GM23248 (cell line): Measurements from ENCODE around the gene CNTNAP5.

Experiments
- EZH2 ChIP-seq: fragments of 200-600 bp; sonication (generic); IDR thresholded peaks from 2 replicates; pipeline ENCODE4 v1.6.1; 2018; ENCODE audit warnings: antibody characterized with exemption, mild to moderate bottlenecking; ENCODE audit not compliant: insufficient read depth, poor library complexity, severe bottlenecking
- EZH2phosphoT487 ChIP-seq: fragments of 200-600 bp; sonication (generic); IDR thresholded peaks from 2 replicates; pipeline ENCODE4 v1.6.1; 2018; ENCODE audit warnings: antibody characterized with exemption, moderate library complexity, mild to moderate bottlenecking, low read depth; ENCODE audit not compliant: insufficient read depth

GRCh38 chr2:124959581-124959980 lies 934.5 kb downstream of the CNTNAP5 start:
- TF ChIP-seq EZH2 (no peak), EZH2phosphoT487 (no peak)
